A549 (cell line): ENCODE measurements around the gene GGA1. TPM values are rescaled to one million over a fixed set of nuclear protein-coding genes. Genes with fewer than 3 reads are reported as not detected.

Experiments used
- ATAC-seq, 2 experiments: fragments of 200-7000 bp in 1 of 2; fragments of >200 bp in 1 of 2; cut with Nextera tagmentation in 1 of 2; cut with Tn5 transposase in 1 of 2; 3 replicates each; pipeline versions ENCODE4 v1.8.0 to v1.9.1; 2018 to 2020; ENCODE audit warnings: mild to moderate bottlenecking in 1 of 2, moderate library complexity in 1 of 2
- CTCF ChIA-PET: fragments of 300-600 bp; sonication (Branson Sonifier 250); formaldehyde crosslinking; extraction: SDS; loops from one replicate; lab custom pipeline; 2021; ENCODE audit warnings: antibody characterized with exemption, inconsistent platforms; lab: Yijun Ruan, JAX
- POLR2A ChIA-PET: fragments of 350-600 bp; formaldehyde crosslinking; extraction: SDS; loops from one replicate; lab custom pipeline; 2021; ENCODE audit warnings: antibody characterized with exemption, inconsistent platforms; lab: Yijun Ruan, JAX
- DNase-seq, 2 experiments: peaks; one replicate each; pipeline versions ENCODE4 v3.0.0 to v3.0.0-alpha.2; 2011 to 2016; ENCODE audit warnings: low read depth in 1 of 2, low spot score in 1 of 2
- FAIRE-seq: peaks from 2 replicates; lab custom pipeline; 2011; peaks lifted over from hg19 to GRCh38; lab: Jason Lieb, UNC
- H3K27ac ChIP-seq, 2 experiments: fragments of >200 bp; sonication (Bioruptor Twin); formaldehyde crosslinking; 3 replicates each; pipeline ENCODE4 v1.5.1; 2016 to 2017
- H3K4me1 ChIP-seq: fragments of >200 bp; sonication (Bioruptor Twin); formaldehyde crosslinking; 3 replicates; pipeline ENCODE4 v1.6.1; 2016
- H3K4me2 ChIP-seq: fragments of >200 bp; sonication (Bioruptor Twin); formaldehyde crosslinking; 3 replicates; pipeline ENCODE4 v1.6.1; 2016
- H3K4me3 ChIP-seq: fragments of >200 bp; sonication (Bioruptor Twin); formaldehyde crosslinking; 3 replicates; pipeline ENCODE4 v1.5.1; 2016
- H3K9me3 ChIP-seq: fragments of >200 bp; sonication (Bioruptor Twin); formaldehyde crosslinking; 3 replicates; pipeline ENCODE4 v1.6.1; 2016
- CBX8 ChIP-seq: fragments of 200-600 bp; sonication (generic); IDR thresholded peaks from 2 replicates; pipeline ENCODE4 v1.6.1; 2016
- CEBPB ChIP-seq, 2 experiments: fragments of >200 bp in 1 of 2; sonication (Bioruptor Twin) in 1 of 2; formaldehyde crosslinking in 1 of 2; IDR thresholded peaks; 2 replicates each; pipeline ENCODE4 v1.6.1; 2012 to 2016
- CHD2 ChIP-seq: fragments of 150-350 bp; IDR thresholded peaks from 2 replicates; pipeline ENCODE4 v1.6.1; 2014; ENCODE audit warnings: low read length; ENCODE audit not compliant: partially characterized antibody
- CHD4 ChIP-seq: fragments of 200-600 bp; sonication (generic); IDR thresholded peaks from 2 replicates; pipeline ENCODE4 v1.6.1; 2016; ENCODE audit warnings: antibody characterized with exemption, mild to moderate bottlenecking, borderline replicate concordance
- EHMT2 ChIP-seq: fragments of 200-600 bp; sonication (generic); IDR thresholded peaks from 2 replicates; pipeline ENCODE4 v1.6.1; 2016; ENCODE audit warnings: antibody characterized with exemption, low read depth, mild to moderate bottlenecking, moderate library complexity
- EP300 ChIP-seq, 2 experiments: fragments of >200 bp; sonication (Bioruptor Twin); formaldehyde crosslinking; IDR thresholded peaks; 2 replicates in 1 of 2; 3 replicates in 1 of 2; pipeline ENCODE4 v1.6.1; 2016 to 2017
- ESRRA ChIP-seq: fragments of 150-350 bp; IDR thresholded peaks from 2 replicates; pipeline ENCODE4 v1.6.1; 2014; ENCODE audit warnings: mild to moderate bottlenecking, low read length, borderline replicate concordance
- FOSB ChIP-seq: fragments of 250-450 bp; sonication (Bioruptor Pico); IDR thresholded peaks from 2 replicates; pipeline ENCODE4 v1.5.0; 2020; ENCODE audit warnings: mild to moderate bottlenecking, moderate library complexity
- FOSL2 ChIP-seq, 2 experiments: fragments of 450-650 bp in 1 of 2; fragments of >200 bp in 1 of 2; sonication (Bioruptor Twin) in 1 of 2; formaldehyde crosslinking; IDR thresholded peaks; 2 replicates each; pipeline versions ENCODE4 v1.5.0 to v1.6.1; 2016 to 2020; ENCODE audit warnings: mild to moderate bottlenecking in 1 of 2, moderate library complexity in 1 of 2
- GATA3 ChIP-seq: IDR thresholded peaks from 2 replicates; pipeline ENCODE4 v1.6.1; 2012; ENCODE audit warnings: borderline replicate concordance
- HOXA7 ChIP-seq: fragments of 250-450 bp; sonication (Bioruptor Pico); IDR thresholded peaks from 2 replicates; pipeline ENCODE4 v1.5.0; 2020; ENCODE audit warnings: mild to moderate bottlenecking, moderate library complexity
- MYC ChIP-seq: IDR thresholded peaks from 2 replicates; pipeline ENCODE4 v1.6.1; 2012; ENCODE audit warnings: mild to moderate bottlenecking, inconsistent platforms, low read length, improper control_type of control experiment, borderline replicate concordance
- NFE2L2 ChIP-seq: fragments of 150-350 bp; conservative IDR thresholded peaks from 2 replicates; pipeline ENCODE4 v1.6.1; 2014; ENCODE audit warnings: low read length
- NPAS2 ChIP-seq: fragments of 250-450 bp; sonication (Bioruptor Pico); IDR thresholded peaks from 2 replicates; pipeline ENCODE4 v1.8.0; 2022; ENCODE audit warnings: mild to moderate bottlenecking, moderate library complexity, borderline replicate concordance
- POLR2A ChIP-seq: IDR thresholded peaks from 2 replicates; pipeline ENCODE4 v1.6.1; 2012; ENCODE audit warnings: mild to moderate bottlenecking, low read length
- RCOR1 ChIP-seq: fragments of 150-350 bp; IDR thresholded peaks from 2 replicates; pipeline ENCODE4 v1.6.1; 2014; ENCODE audit warnings: antibody characterized with exemption, low read length, low read depth
- SMC3 ChIP-seq: fragments of >200 bp; sonication (Bioruptor Twin); formaldehyde crosslinking; IDR thresholded peaks from 3 replicates; pipeline ENCODE4 v1.6.1; 2018; ENCODE audit warnings: inconsistent platforms
- SREBF2 ChIP-seq: fragments of 450-650 bp; IDR thresholded peaks from 2 replicates; pipeline ENCODE4 v1.6.1; 2014; ENCODE audit warnings: mild to moderate bottlenecking, moderate library complexity
- ZC3H11A ChIP-seq: fragments of 450-650 bp; IDR thresholded peaks from 2 replicates; pipeline ENCODE4 v1.6.1; 2014; ENCODE audit warnings: antibody characterized with exemption, mild to moderate bottlenecking
- ZFP36 ChIP-seq: fragments of 450-650 bp; IDR thresholded peaks from 2 replicates; pipeline ENCODE4 v1.6.1; 2014; ENCODE audit warnings: borderline replicate concordance; ENCODE audit not compliant: partially characterized antibody
- WGBS: methylation state at CpG from one replicate; pipeline ENCODE4 v1.1.6; 2017; ENCODE audit errors: missing lambda C conversion rate; 5-methylcytosine and 5-hydroxymethylcytosine counted together
- polyA plus RNA-seq, 4 experiments: library from polyadenylated mRNA; depleted of rRNA in 3 of 4; stranded (reverse); fragments of >200 nt; fragmentation: RNase III in 1 of 4; extraction: RNeasy Plus Mini Kit Qiagen cat#74134 plus additional on column Dnase treatment in 1 of 4; gene quantifications; 2 replicates in 3 of 4; 3 replicates in 1 of 4; pipeline ENCODE4 v1.2.3, GENCODE V29; 2011 to 2017
- TF ChIP-seq, protein P1 (sequence below): fragments of >200 bp; sonication (Bioruptor Twin); formaldehyde crosslinking; IDR thresholded peaks from 3 replicates; pipeline ENCODE4 v1.6.1; 2016
- TF ChIP-seq, protein P2 (sequence below): fragments of 150-350 bp; IDR thresholded peaks from 2 replicates; pipeline ENCODE4 v1.6.1; 2014; ENCODE audit warnings: low read depth, mild to moderate bottlenecking, low read length
- TF ChIP-seq, protein P3 (sequence below): fragments of 450-650 bp; IDR thresholded peaks from 2 replicates; pipeline ENCODE4 v1.6.1; 2014; ENCODE audit warnings: antibody characterized with exemption

The GGA1 gene
- polyA plus RNA-seq, 2 of the 4 experiments (the other 2 are of a cell fraction): 22.0 to 26.1 TPM

DNA sequence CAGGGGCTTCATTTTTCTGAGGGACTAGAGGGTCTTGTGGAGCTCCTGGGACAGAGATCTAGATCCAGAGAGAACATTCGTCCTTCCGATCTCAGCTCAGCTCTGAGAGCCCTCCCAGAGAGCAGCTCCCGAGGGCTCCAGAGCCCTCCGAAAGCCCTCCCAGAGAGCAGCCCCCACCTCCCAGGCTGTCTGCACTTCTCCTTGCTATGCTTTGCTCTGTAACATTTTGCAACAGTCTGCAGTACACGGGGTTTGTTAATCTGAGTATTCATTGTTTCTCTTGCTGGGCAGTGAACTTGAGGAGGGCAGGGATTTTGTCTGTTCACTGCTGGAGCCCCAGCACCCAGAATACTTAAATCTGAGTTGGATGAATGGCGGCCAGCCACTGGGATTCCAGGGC lies 2.6 kb downstream of the GGA1 start:
- H3K4me3 ChIP-seq: no peak overlapping the region
- H3K4me2 ChIP-seq: no peak overlapping the region
- CTCF ChIA-PET: interaction anchor here (0.7 to 1.5 kb wide), 2 partner anchors 9 to 13 kb away, joined by 3 read pairs; no protein-coding TSS in a partner anchor
- no peak for ATAC-seq
- POLR2A ChIA-PET: no interaction called here
- no peak overlapping the region for H3K27ac ChIP-seq
- TF ChIP-seq CHD2: no peak
- TF ChIP-seq RCOR1: no peak
- TF ChIP-seq FOSB (CRISPR knock-in tag): no peak
- TF ChIP-seq ZC3H11A: no peak
- TF ChIP-seq, protein P1, sequence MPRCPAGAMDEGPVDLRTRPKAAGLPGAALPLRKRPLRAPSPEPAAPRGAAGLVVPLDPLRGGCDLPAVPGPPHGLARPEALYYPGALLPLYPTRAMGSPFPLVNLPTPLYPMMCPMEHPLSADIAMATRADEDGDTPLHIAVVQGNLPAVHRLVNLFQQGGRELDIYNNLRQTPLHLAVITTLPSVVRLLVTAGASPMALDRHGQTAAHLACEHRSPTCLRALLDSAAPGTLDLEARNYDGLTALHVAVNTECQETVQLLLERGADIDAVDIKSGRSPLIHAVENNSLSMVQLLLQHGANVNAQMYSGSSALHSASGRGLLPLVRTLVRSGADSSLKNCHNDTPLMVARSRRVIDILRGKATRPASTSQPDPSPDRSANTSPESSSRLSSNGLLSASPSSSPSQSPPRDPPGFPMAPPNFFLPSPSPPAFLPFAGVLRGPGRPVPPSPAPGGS: no peak
- no peak for TF ChIP-seq CBX8
- TF ChIP-seq FOSL2 (IDR thresholded peaks at IDR 0.05): no peak
- TF ChIP-seq FOSL2 (CRISPR knock-in tag; IDR thresholded peaks at IDR 0.05): no peak
- no peak for TF ChIP-seq ESRRA
- TF ChIP-seq CEBPB (IDR thresholded peaks at IDR 0.05): no peak
- no peak for TF ChIP-seq CHD4
- TF ChIP-seq POLR2A: no peak
- TF ChIP-seq NFE2L2: no peak
- WGBS: 97% methylated on average over 5 of the region's 6 CpGs
- H3K9me3 ChIP-seq: no peaks in the 10 kb centered on the region
- no peak for DNase-seq
- FAIRE-seq: no peak
- peaks cover 9% of the 10 kb centered on the region; the same call in 2 of the 3 replicates for H3K4me1 ChIP-seq

DNA sequence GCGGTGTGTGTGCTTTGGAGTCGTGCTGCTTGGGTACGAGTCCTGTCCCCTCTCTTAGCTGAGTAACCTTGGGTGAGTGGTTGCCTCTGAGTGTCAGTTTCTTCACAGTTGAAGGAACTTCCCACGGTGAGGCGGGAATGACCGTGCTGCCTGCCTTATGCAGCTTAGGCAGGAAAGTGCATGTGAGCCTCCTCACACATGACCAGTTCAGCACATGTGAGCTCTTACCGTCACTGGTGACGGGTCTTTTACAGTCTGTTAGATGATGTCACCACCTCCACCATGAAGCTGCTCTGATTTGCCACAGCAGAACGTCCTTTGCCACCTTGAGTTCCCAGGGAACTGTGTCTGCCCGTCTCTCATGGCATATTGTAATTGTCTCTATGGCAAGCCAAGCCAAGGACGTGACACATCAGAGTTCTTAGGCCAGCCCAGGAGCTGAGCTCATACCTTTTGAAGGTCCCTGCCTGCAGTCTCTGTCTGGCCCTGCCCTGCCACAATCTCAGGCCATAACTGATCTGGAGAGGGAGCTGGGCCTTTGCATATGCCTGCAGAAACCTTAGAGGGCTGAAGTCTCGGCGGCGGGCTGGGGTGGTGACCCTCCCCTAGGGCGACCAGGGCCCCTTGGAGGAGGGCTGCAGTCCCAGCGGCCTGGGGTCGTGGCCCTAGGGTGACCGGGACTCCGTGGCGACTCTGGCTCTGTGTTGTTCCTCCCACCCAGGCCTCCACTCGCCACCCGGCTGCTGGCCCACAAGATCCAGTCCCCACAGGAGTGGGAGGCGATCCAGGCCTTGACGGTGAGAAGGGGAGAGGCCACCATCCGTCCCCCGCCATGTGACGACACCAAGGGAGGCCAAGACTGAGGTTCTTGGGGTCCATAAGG lies 7.8 kb downstream of the GGA1 start:
- H3K9me3 ChIP-seq: no peaks in the 10 kb centered on the region
- WGBS: 91% methylated on average over 13 of the region's 27 CpGs
- DNase-seq: no peak
- FAIRE-seq: no peak
- no peak overlapping the region for H3K4me3 ChIP-seq
- no peak overlapping the region for H3K27ac ChIP-seq
- TF ChIP-seq ZFP36 (no peak), SMC3 (no peak), HOXA7 (CRISPR knock-in tag) (no peak), EP300 (IDR thresholded peaks at IDR 0.05) (no peak), MYC (no peak), GATA3 (no peak)
- TF ChIP-seq, all 56 proteins: peak for 0
- ChIA-PET POLR2A (interaction anchor here (1.3 kb wide), 1 partner anchor 8 kb away, joined by 3 read pairs; no protein-coding TSS in a partner anchor), CTCF (interaction anchor here (0.9 to 2.2 kb wide), 6 partner anchors 9 to 175 kb away, joined by 3 to 9 read pairs (median 4); no protein-coding TSS in a partner anchor)
- Histone ChIP-seq H3K4me2 (no peak overlapping the region), H3K4me1 (no peaks in the 10 kb centered on the region)
- ATAC-seq: 0 out of 6 replicates have a peak, but pooled peaks of 1 of the 2 experiments have one; percentile 26

DNA sequence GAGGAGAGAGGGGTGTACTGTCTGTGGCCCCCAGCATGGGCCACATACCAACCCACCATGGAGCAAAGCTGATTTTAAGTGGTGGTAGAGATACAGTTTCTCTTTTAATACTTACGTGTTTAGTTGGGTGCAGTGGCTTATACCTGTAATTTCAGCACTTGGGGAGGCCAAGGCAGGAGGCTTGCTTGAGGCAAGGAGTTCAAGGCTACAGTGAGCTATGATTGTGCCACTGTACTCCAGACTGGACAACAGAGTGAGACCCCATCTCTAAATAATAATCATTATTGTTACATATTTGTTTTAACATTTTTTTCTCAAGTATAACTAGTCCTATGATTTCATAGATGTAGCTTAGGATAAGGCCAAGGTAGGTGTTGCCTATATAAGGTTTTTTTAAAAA lies 8.8 kb downstream of the GGA1 start:
- no peaks in the 10 kb centered on the region for H3K9me3 ChIP-seq
- CTCF ChIA-PET: interaction anchor here (0.6 to 7.1 kb wide), 9 partner anchors 10 to 175 kb away, joined by 3 to 36 read pairs (median 5); no protein-coding TSS in a partner anchor
- DNase-seq (no peak), FAIRE-seq (no peak), ATAC-seq (no peak)
- H3K4me2 ChIP-seq: no peak overlapping the region
- WGBS: 100% methylated on average over 1 of the region's 1 CpG
- no peak overlapping the region for H3K27ac ChIP-seq
- H3K4me3 ChIP-seq: no peak overlapping the region
- TF ChIP-seq CEBPB (IDR thresholded peaks at IDR 0.05) (no peak), FOSB (CRISPR knock-in tag) (no peak), NPAS2 (CRISPR knock-in tag) (no peak), EHMT2 (no peak), SREBF2 (no peak), GATA3 (no peak)
- TF ChIP-seq, protein P2, sequence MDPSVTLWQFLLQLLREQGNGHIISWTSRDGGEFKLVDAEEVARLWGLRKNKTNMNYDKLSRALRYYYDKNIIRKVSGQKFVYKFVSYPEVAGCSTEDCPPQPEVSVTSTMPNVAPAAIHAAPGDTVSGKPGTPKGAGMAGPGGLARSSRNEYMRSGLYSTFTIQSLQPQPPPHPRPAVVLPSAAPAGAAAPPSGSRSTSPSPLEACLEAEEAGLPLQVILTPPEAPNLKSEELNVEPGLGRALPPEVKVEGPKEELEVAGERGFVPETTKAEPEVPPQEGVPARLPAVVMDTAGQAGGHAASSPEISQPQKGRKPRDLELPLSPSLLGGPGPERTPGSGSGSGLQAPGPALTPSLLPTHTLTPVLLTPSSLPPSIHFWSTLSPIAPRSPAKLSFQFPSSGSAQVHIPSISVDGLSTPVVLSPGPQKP: no peak
- TF ChIP-seq, protein P3, sequence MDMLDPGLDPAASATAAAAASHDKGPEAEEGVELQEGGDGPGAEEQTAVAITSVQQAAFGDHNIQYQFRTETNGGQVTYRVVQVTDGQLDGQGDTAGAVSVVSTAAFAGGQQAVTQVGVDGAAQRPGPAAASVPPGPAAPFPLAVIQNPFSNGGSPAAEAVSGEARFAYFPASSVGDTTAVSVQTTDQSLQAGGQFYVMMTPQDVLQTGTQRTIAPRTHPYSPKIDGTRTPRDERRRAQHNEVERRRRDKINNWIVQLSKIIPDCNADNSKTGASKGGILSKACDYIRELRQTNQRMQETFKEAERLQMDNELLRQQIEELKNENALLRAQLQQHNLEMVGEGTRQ: no peak
- no peaks in the 10 kb centered on the region for H3K4me1 ChIP-seq
- POLR2A ChIA-PET: no interaction called here
